GF-D8 (cell line): Measurements from ENCODE around the gene YIPF5.
A peak's percentile ranks its signal among the peaks of the same experiment; 100 is the strongest.

Source experiments
- DNase-seq: peaks from one replicate; lab custom pipeline; 2025; lab: John Stamatoyannopoulos, UW

Gene YIPF5

GRCh38 chr5:144170276-144171024 is at the start of gene YIPF5, which contains the start of gene KCTD16:
TSS of gene YIPF5 (minus strand) at chr5:144170659. CDS start at chr5:144169955, 704 bp downstream.
TSS of gene KCTD16 (plus strand) at chr5:144170873.
- peak; percentile 95 for DNase-seq

- no peak for DNase-seq
Observed at GRCh38 chr5:144219869-144220268, 49.4 kb upstream of the YIPF5 start.

- no peak for DNase-seq
Observed at GRCh38 chr5:144210655-144211054, 40.2 kb upstream of the YIPF5 start.

GRCh38 chr5:144209361-144209760 is 38.9 kb upstream of the YIPF5 start:
- DNase-seq: no peak

- DNase-seq: no peak
Observed at GRCh38 chr5:144207875-144208444, 37.5 kb upstream of the YIPF5 start.

- no peak for DNase-seq
Observed at GRCh38 chr5:144206141-144206540, 35.7 kb upstream of the YIPF5 start.

GRCh38 chr5:144205141-144205551 is 34.7 kb upstream of the YIPF5 start:
- no peak for DNase-seq

- DNase-seq: peak; percentile 12
Observed at GRCh38 chr5:144203750-144204596, 33.5 kb upstream of the YIPF5 start.

GRCh38 chr5:144202726-144203125 is 32.3 kb upstream of the YIPF5 start:
- no peak for DNase-seq

GRCh38 chr5:144202072-144202471 is 31.6 kb upstream of the YIPF5 start:
- DNase-seq: no peak

GRCh38 chr5:144201588-144201987 is 31.1 kb upstream of the YIPF5 start:
- DNase-seq: no peak

- no peak for DNase-seq
Observed at GRCh38 chr5:144198386-144198785, 27.9 kb upstream of the YIPF5 start.

- DNase-seq: no peak
Observed at GRCh38 chr5:144196612-144197011, 26.2 kb upstream of the YIPF5 start.

- no peak for DNase-seq
Observed at GRCh38 chr5:144195448-144195847, 25.0 kb upstream of the YIPF5 start.

GRCh38 chr5:144194144-144194543 is 23.7 kb upstream of the YIPF5 start:
- DNase-seq: peak; percentile 29

GRCh38 chr5:144192661-144193060 is 22.2 kb upstream of the YIPF5 start:
- no peak for DNase-seq

GRCh38 chr5:144191998-144192397 is 21.5 kb upstream of the YIPF5 start:
- DNase-seq: no peak

GRCh38 chr5:144191531-144191930 is 21.1 kb upstream of the YIPF5 start:
- no peak for DNase-seq

GRCh38 chr5:144189800-144190429 is 19.5 kb upstream of the YIPF5 start:
- DNase-seq: peak; percentile 85

- DNase-seq: peak; percentile 80
Observed at GRCh38 chr5:144187699-144188294, 17.3 kb upstream of the YIPF5 start.

GRCh38 chr5:144183254-144183889 is 12.9 kb upstream of the YIPF5 start:
- DNase-seq: no peak
